ENCODE data around the gene KRT81. TPM values are rescaled to one million over a fixed set of nuclear protein-coding genes. Genes with fewer than 3 reads are reported as not detected.
"Not testable (repeated sequence)": the region's sequence is repeated elsewhere in the genome, so short reads cannot be mapped to it uniquely, and the experiment has no call there.

The KRT81 gene
- total RNA-seq, 1 donor from 2014 or later, result not detected

DNA sequence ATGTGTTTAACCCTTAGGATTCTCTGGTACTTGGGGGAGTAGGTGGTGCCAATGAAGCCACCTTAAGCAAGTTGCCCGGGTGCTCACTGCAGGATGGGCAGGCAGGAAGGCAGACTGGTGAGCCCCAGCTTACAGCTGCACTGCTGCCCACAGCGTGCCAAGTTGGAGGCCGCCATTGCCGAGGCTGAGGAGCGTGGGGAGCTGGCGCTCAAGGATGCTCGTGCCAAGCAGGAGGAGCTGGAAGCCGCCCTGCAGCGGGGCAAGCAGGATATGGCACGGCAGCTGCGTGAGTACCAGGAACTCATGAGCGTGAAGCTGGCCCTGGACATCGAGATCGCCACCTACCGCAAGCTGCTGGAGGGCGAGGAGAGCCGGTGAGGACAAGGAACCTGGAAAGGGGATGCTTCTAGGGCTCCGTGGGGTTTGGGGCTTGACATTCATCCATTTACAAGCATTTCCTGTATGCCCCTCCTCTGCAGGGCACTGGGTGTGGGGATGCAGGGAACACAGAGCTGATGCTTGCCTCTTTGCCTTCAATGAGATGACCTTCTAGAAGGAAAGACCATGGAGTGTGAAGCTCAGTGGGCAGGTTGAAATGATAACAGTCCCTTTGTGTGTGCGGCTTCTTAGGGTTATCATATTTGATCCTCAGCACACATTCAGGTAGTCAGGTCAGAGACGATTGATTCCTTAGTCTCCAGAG, 45.9 kb downstream of the KRT81 start:
- DNase-seq (ENCODE audit: extremely low read depth, low read depth, low spot score), result no peak

DNA sequence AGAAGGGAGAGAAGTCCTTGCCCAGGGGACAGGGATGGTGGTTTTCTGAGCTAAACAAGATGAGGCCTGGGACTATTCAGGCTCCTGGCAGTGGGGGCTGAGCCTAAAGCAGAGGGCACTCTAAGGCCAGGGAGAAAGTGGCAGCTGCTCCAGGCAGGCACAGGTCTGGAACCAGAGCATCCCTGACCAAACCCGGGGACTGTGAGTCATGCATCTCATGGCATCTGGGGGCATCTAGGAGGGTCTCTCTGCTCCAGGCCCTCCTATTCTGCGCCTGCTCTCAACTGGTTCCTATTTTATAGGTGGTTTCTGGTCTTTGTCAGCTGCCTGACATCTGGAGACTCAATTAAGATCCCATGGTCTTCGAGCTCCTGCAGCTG, 46.7 kb downstream of the KRT81 start:
- DNase-seq (ENCODE audit: extremely low read depth, low read depth, low spot score), result no peak

DNA sequence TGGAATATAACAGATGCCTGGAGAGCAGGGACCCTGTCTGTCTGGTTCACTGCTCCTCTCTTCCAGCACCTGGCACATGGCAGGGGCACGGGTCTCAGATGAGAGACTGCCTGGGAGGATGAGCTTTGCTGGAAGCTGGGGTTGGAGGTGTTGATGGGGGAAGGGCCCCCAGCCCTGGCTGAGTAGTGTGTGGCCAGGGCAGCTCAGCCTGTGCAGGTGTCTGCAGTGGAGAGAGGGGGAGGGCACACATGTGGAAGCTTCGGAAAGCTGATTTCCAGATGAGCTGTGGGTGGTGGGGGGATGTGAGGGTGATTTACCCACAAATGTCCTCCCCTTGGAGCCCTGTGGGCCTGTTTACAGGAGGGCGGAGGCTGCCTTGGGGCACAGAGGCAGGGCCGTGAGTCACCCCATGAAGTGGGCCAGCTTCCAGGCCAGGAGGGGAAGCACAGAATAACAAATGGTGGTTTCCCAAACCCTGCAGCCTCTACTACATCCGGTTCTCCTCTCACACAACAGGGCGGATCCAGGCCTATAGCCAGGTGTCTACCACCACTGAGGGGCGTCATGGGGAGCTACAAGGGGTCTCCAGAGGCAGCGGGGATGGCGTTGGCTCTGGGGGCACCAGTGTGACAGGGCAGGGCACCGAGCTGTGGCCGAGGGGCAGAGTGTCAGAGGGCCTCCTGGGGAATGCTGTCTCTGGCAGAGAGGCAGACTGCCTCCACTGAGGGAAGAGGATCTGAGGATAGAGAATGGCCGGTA, 47.3 kb downstream of the KRT81 start:
- no peak for DNase-seq (ENCODE audit: extremely low read depth, low read depth, low spot score)

DNA sequence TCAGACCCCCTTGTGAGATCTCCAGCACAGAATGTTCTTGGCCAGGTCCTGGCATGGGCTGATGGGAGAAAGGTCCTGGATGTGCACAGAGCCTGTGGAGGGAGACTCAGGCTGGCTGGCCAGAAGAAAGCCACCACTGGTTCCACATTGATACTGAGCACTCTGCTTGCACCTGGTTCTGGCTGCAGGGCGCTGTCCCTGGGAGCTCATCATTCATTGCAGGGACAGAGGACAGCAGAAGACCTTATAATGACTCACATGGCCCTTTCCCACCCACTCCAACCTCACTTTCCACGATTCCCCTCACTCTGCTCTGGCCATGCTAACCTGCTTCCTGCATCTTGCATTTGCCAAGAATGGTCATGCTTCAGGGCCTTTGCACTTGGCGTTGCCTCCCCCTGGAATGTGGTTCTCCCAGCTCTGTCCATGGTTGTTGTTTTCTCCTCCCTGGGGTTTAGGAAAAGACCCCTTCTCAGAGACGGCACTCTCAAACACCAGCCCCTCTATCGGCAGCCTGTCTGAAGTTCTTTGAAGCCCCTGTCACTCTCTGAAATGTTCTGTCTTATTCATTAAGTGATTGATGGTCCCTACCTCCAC, 48.0 kb downstream of the KRT81 start:
- DNase-seq (ENCODE audit: extremely low read depth, low read depth, low spot score), result no peak

DNA sequence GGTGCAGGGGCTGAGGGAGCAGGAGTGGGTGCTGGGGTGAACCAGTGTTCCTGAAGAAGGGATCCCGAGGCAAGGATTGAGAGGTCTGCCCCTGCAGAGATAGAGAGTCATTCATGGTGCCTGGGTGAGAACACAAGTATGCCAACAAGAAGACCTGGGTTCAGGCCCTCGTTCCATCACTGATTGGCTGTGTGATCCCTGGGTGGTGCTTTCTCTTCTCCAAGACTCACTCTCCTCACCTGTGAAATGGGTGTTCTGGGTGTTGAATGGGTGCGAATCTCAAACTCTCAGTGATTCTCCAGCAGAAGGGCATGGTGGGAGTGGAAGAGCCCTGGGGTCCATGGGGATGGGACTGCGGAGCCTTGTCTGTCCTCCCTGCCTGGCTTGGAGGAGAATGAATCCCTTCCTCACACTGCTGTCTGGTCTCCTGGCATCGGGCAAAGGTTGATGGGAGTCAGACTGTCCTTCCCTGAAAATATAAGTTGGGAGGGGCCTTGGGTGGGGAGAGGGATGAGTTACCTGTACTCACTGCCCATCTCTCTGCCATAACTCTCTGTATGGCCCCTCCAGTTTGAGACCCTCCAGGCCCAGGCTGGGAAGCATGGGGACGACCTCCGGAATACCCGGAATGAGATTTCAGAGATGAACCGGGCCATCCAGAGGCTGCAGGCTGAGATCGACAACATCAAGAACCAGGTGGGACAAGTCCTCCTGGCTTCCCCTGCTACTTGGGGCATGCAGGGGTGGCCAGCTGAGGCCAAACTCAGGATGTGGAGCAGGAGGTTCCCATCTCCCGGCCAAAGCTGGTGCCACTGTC, 48.7 kb downstream of the KRT81 start:
- DNase-seq (ENCODE audit: extremely low read depth, low read depth, low spot score), result no peak

DNA sequence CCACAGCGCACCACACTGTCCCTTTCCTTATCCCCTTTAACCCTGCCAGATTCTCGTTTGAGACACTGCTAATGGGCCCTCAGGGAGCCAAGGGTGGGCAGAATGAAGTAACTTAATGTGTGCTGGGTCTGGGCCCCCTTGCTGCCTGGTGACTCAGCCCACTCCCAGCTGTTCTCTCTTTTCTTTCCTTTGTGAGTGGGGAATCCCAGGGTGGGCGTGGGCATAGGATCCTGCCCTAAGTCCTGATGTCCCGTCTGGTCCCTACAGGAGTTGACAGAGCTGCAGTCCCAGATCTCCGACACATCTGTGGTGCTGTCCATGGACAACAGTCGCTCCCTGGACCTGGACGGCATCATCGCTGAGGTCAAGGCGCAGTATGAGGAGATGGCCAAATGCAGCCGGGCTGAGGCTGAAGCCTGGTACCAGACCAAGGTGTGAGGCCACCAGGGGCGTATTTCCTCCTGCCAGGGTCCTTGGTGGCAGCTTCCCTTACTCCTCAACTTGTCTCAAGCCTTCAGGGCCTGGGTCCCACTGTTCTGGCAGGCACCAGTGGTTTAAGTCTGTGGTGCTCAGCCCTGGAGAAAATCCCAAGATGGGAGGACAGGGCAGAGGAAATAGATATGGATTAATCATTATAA, 50.0 kb downstream of the KRT81 start:
- no peak for DNase-seq (ENCODE audit: extremely low read depth, low read depth, low spot score)

DNA sequence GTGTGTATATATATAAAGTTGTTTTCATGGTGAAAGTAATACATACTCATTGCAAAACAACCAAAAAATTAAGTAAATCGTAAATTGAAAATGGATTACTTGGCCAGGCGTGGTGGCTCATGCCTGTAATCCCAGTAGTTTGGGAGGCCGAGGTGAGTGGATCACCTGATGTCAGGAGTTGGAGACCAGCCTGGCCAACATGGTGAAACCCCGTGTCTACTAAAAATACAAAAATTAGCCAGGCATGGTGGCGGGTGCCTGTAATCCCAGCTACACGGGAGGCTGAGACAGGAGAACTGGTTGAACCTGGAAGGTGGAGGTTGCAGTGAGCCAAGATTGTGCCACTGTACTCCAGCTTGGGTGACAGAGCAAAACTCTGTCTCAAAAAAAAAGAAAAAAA, 51.1 kb downstream of the KRT81 start:
- DNase-seq (ENCODE audit: extremely low read depth, low read depth, low spot score), result not testable (repeated sequence)

DNA sequence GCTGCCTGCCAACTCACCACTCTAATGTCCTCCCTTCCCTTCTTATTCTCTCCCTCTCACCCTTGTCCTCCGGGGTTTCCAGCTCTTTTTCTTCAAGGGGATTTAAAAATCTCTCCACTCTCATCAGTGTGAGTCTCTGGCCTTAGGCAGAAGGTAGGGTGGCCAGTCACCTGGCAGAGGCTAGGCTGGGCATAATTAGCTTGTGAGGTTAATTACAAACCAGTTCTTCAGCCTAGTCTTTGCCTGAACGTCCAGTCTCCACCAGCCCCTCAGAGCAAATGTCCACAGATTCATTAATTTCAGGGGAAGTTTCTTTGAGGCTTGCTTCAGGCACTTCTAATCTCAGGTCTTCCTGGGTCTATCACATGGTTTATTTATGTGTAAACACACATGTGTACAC, 51.6 kb downstream of the KRT81 start:
- DNase-seq (ENCODE audit: extremely low read depth, low read depth, low spot score), result no peak

DNA sequence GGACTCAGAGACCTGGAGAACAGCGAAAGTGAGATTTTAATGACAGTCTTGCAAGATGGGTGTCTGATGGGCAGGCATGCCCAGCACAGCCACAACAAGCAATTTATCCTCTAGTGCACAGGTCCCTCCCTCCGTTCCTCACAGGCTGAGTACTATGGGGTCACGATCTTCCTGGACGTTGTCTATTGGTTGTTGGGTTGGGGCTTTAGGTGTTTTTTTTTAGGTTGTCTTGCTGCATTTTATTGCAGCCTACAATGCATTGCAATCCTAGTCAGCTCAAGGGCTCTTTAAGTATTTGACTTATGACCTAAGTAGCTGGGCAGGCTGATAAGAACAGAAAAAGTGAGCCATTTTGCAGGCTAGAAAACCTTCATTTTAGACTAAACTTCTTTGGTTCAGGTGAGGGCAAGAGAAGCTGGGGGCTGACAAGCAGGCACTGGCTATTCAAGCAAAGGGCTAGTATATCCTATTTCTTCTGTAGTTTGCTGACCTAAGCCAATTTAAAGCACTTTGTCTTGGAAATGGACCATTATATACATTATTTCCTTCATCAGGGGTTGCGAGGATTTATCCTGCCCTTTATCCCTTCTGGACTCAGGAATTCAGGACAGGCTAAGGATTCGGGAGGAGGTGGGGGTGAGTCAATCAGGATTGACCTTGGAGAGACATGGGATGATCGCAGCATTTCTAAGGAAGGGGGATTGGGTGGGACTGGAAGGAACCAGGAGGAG, 52.3 kb downstream of the KRT81 start:
- DNase-seq (ENCODE audit: extremely low read depth, low read depth, low spot score), result no peak

DNA sequence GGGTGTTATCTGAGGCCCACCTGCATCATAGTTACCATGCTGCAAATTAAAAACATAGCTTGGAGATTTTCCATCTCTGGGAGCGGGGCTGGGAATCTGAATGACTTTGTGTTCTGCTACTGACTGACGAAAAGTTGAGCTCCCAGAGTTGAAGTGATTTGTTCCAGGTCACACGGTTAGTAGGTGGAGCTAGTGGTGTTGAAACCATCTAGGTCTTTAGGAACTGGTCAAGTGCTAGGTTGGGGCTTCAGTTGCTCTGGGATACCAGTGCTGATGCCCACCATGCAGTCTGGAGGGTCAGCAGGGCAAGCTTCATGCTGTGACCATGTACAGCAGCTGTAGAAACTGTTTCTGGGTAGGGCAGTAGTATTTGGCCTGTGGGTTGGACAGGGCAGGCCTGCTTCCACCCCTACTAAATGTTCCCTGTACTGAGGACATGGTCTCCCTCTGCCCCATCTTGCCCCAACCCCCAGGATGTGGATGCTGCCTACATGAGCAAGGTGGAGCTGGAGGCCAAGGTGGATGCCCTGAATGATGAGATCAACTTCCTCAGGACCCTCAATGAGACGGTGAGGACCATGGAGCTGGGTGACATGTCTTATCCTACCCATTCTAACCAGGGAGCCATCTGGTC, 53.0 kb downstream of the KRT81 start:
- no peak for DNase-seq (ENCODE audit: extremely low read depth, low read depth, low spot score)

DNA sequence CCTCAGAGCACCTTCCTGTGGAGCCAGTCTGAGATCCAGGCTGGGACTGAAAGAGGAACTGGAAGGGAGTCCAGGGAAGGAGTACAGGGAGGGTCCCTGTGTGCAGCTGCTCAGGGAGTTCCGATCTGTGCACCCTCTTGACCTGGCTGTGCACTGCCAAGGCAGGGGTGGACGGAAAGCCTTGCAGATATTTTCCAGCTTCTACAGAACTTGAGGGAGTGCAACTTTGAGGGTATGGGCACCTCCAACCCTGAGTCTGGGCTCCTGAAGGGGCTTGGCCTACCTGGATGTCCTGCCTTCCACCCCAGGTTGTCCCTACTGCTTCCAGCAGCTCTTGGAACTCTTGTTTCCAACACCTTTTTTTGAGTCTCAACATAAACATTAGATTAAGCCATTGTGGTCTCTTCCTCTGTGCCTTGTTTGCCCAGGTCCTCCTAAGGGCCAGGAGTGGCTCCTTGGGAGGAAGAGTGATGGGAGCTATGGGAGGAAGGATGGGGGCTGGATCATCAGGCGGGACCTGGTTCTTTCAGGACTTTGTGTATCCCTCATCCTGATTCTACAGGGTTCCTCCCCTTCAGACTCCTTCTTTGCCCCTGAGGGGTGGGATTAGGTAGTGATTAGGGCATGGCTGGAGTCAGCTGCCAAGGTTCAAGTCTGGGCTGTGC, 54.8 kb downstream of the KRT81 start:
- DNase-seq (ENCODE audit: extremely low read depth, low read depth, low spot score), result no peak

Other genes with a start within 250 kb of the KRT81 start
- 2.4 and 3.4 TPM in 2 replicates for gene NR4A1, start 240.1 kb downstream of the KRT81 start, total RNA-seq
- gene ATG101, start 221.6 kb downstream of the KRT81 start, total RNA-seq, result 44.3 and 76.7 TPM in 2 replicates
- not detected in 2 replicates for gene SMIM41, start 211.8 kb downstream of the KRT81 start, total RNA-seq
- 1.5 and 1.6 TPM in 2 replicates for gene KRT80, start 99.5 kb downstream of the KRT81 start, total RNA-seq
- gene KRT7, start 58.3 kb downstream of the KRT81 start, total RNA-seq, result 92.6 and 240 TPM in 2 replicates
- gene KRT86, start 16.9 kb downstream of the KRT81 start, total RNA-seq, result not detected in 2 replicates
- not detected in 2 replicates for gene KRT83, start 29.9 kb upstream of the KRT81 start, total RNA-seq
- gene KRT85, start 75.9 kb upstream of the KRT81 start, total RNA-seq, result not detected in 2 replicates
- not detected in 2 replicates for gene KRT84, start 94.1 kb upstream of the KRT81 start, total RNA-seq
- gene KRT82, start 114.8 kb upstream of the KRT81 start, total RNA-seq, result not detected in 2 replicates
- not detected in 2 replicates for gene KRT75, start 142.8 kb upstream of the KRT81 start, total RNA-seq
- gene KRT6B, start 160.6 kb upstream of the KRT81 start, total RNA-seq, result not detected in 2 replicates
- gene KRT6C, start 182.3 kb upstream of the KRT81 start, total RNA-seq, result not detected in 2 replicates
- gene KRT6A, start 201.7 kb upstream of the KRT81 start, total RNA-seq, result not detected in 2 replicates
- gene KRT5, start 228.9 kb upstream of the KRT81 start, total RNA-seq, result not detected in 2 replicates